OCI-LY3 (cell line): Measurements from ENCODE around the gene TMEM132D.

Experiments used
- H2AFZ ChIP-seq: fragments of 200-600, 300-600 bp; shearing (Covaris generic); 2 replicates; pipeline ENCODE4 v1.6.0; 2014; ENCODE audit warnings: antibody characterized with exemption, low read depth, low read length
- H3K27ac ChIP-seq: fragments of 200-600, 300-600 bp; sonication (generic); 2 replicates; pipeline ENCODE4 v1.5.1; 2014; ENCODE audit warnings: mild to moderate bottlenecking, low read length, moderate library complexity, mixed read lengths
- H3K27me3 ChIP-seq: fragments of 200-600, 300-600 bp; sonication (generic); 2 replicates; pipeline ENCODE4 v1.6.1; 2014; ENCODE audit warnings: low read depth, low read length, mixed read lengths
- H3K36me3 ChIP-seq: fragments of 200-600, 300-600 bp; sonication (generic); replicated peaks from 2 replicates; pipeline ENCODE3; 2014; ENCODE audit warnings: low read depth, low read length, mixed read lengths
- H3K4me1 ChIP-seq: fragments of 300-600, 200-600 bp; sonication (generic); 2 replicates; pipeline ENCODE4 v1.6.1; 2014; ENCODE audit warnings: low read length, mixed read lengths
- H3K4me2 ChIP-seq: fragments of 200-600, 300-600 bp; sonication (generic); 2 replicates; pipeline ENCODE4 v1.6.1; 2014; ENCODE audit warnings: low read length, mixed read lengths
- H3K4me3 ChIP-seq: fragments of 300-600, 200-600 bp; sonication (generic); 2 replicates; pipeline ENCODE4 v1.5.1; 2014; ENCODE audit warnings: antibody characterized with exemption, mild to moderate bottlenecking, low read length, moderate library complexity
- H3K79me2 ChIP-seq: fragments of 300-600, 200-600 bp; shearing (Covaris generic); 2 replicates; pipeline ENCODE4 v1.6.1; 2014; ENCODE audit warnings: mild to moderate bottlenecking, low read length, mixed read lengths
- H3K9ac ChIP-seq: fragments of 300-600, 200-600 bp; shearing (Covaris generic); 2 replicates; pipeline ENCODE4 v1.6.0; 2014; ENCODE audit warnings: mild to moderate bottlenecking, low read length, moderate library complexity
- H3K9me3 ChIP-seq: fragments of 200-600, 300-600 bp; shearing (Covaris generic); 2 replicates; pipeline ENCODE4 v1.6.1; 2014; ENCODE audit warnings: low read length, mixed read lengths; ENCODE audit not compliant: insufficient read depth
- H4K20me1 ChIP-seq: fragments of 200-600, 300-600 bp; sonication (generic); 2 replicates; pipeline ENCODE4 v1.6.1; 2016; ENCODE audit warnings: low read length, mixed read lengths; ENCODE audit not compliant: insufficient read depth
- CTCF ChIP-seq: fragments of 200-600, 300-600 bp; sonication (generic); IDR thresholded peaks from 2 replicates; pipeline ENCODE4 v1.5.1; 2014; ENCODE audit warnings: antibody characterized with exemption, low read length, low read depth
- EZH2phosphoT487 ChIP-seq: fragments of 200-600 bp; shearing (Covaris generic); IDR thresholded peaks from 2 replicates; pipeline ENCODE4 v1.6.1; 2018; ENCODE audit warnings: antibody characterized with exemption, mixed run types, low read depth

Gene TMEM132D

DNA sequence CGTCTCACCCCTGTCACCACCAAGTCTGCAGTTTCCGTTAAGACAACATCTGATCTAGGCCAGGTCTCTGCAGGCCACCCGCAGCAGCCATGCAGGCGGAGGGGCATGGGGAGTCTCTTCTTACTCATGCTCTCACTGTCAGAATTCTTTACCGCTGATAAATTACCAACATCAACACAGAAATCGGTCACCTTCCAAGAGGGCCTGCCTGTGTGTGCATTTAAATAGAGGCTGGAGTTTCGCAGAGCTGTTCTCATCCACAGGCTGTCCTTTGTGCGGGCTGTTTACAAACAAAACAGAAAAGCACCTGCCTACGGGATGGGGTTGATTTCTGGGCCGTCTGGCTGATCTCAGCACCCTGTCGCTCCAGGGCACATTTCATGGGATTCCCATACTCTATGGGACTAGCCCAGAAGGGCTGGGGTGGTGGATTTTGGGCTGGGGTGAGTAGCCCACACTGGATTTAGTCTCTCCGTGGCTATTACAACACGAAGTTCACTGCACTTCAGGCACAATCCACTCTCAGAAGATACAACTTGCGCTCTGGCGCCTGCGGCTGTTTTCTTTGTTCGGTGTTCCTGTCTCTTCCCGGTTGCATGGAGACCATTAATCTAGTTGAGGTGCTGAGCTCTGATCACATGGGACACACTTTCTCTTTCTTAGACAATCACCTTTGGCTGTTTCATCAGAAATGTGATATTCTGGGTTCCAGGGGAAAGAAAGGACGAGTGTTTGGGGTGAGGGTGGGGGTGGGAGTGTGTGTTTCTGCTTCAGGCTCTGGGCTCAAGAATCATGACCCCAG, 719.5 kb downstream of the TMEM132D start:
- no peaks in the 10 kb centered on the region for H3K27me3 ChIP-seq

DNA sequence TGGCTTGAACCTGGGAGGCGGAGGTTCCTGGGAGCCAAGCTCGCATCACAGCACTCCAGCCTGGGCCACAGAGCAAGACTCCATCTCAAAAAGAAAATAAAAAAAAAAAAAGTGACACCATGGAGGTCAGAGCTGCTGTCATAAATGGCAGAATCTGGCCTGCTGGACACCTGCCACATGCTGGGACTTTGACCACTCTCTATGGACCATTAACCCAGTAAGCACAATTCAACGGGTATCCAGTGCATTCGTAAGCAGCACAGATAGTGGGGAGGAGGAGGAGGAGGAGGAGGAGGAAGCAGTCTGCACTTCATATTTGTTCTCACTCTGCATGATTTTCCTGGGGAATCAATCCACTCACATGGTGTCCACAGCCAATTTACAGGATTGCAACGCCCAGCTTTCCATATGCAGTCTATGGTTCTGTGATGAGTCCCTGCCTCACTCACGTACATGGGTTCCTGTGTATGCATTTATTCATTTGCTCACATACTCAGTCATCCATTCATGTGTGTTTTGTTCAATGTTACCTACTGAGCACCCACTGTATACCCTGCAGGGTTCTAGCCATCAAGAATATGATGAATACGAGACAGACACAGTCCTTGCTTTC, 723.8 kb downstream of the TMEM132D start:
- Histone ChIP-seq H3K4me1 (no peaks in the 10 kb centered on the region), H3K27me3 (no peaks in the 10 kb centered on the region), H3K27ac (no peak overlapping the region), H4K20me1 (no peaks in the 10 kb centered on the region), H3K4me3 (no peak overlapping the region), H3K79me2 (no peaks in the 10 kb centered on the region), H3K9ac (no peak overlapping the region), H3K9me3 (no peaks in the 10 kb centered on the region), H3K36me3 (no peaks in the 10 kb centered on the region), H2AFZ (no peak overlapping the region), H3K4me2 (no peak overlapping the region)
- TF ChIP-seq EZH2phosphoT487 = no peak
- TF ChIP-seq CTCF = no peak

More for the DNA sequence above, 719.5 kb downstream of the TMEM132D start:
- TF ChIP-seq EZH2phosphoT487 = no peak
- TF ChIP-seq CTCF = no peak
- Histone ChIP-seq H3K4me3 (no peak overlapping the region), H3K79me2 (no peaks in the 10 kb centered on the region), H3K9ac (no peak overlapping the region), H3K36me3 (no peaks in the 10 kb centered on the region), H2AFZ (no peak overlapping the region), H4K20me1 (no peaks in the 10 kb centered on the region), H3K27ac (no peak overlapping the region), H3K4me1 (no peaks in the 10 kb centered on the region), H3K9me3 (no peaks in the 10 kb centered on the region), H3K4me2 (no peak overlapping the region)

- no peaks in the 10 kb centered on the region for H4K20me1 ChIP-seq
- H3K79me2 ChIP-seq = no peaks in the 10 kb centered on the region
- H2AFZ ChIP-seq = no peak overlapping the region
- H3K27me3 ChIP-seq = no peaks in the 10 kb centered on the region
- TF ChIP-seq EZH2phosphoT487 (no peak), CTCF (no peak)
- no peak overlapping the region for H3K27ac ChIP-seq
- no peaks in the 10 kb centered on the region for H3K9me3 ChIP-seq
- no peak overlapping the region for H3K4me2 ChIP-seq
- no peaks in the 10 kb centered on the region for H3K36me3 ChIP-seq
- no peaks in the 10 kb centered on the region for H3K4me1 ChIP-seq
- H3K4me3 ChIP-seq = no peak overlapping the region
- H3K9ac ChIP-seq = no peak overlapping the region
These were observed 733.9 kb downstream of the TMEM132D start for GRCh38 chr12:129169928-129170327.

DNA sequence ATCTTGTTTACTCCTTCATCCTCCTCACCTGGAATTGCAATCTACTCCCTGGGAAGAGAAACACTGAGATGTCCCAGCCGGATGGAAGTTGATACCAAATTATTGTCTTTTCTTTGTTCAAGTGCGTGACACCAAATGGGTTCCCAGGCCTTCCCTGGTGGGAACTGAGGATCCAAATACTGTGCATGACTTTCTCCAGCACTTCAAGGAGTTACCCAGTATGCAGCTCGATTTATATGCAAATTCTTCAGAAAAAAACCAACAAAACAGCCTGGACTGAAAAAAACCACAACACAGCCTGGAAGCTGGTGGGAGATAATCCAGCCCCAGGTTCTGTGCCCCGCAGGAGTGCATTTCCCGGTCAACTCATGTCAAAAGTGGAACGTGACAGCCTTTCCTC, 740.0 kb downstream of the TMEM132D start:
- Histone ChIP-seq H3K4me2 (no peak overlapping the region), H3K4me3 (no peak overlapping the region), H3K27me3 (no peaks in the 10 kb centered on the region; the same call in 1 of the 2 replicates), H2AFZ (no peak overlapping the region), H3K79me2 (no peaks in the 10 kb centered on the region), H3K9me3 (no peaks in the 10 kb centered on the region), H3K9ac (no peak overlapping the region), H3K27ac (no peak overlapping the region), H3K36me3 (no peaks in the 10 kb centered on the region), H3K4me1 (no peaks in the 10 kb centered on the region), H4K20me1 (no peaks in the 10 kb centered on the region)
- TF ChIP-seq EZH2phosphoT487 (no peak), CTCF (no peak)
